NCI-H187 (cell line): Measurements from ENCODE around the gene C2CD4B.

Experiments
- DNase-seq, 2 experiments: peaks; one replicate each; lab custom pipeline; 2025; lab: John Stamatoyannopoulos, UW

Gene C2CD4B

GRCh38 chr15:62147551-62147950, 17.5 kb downstream of the C2CD4B start:
- no peak for DNase-seq

DNA sequence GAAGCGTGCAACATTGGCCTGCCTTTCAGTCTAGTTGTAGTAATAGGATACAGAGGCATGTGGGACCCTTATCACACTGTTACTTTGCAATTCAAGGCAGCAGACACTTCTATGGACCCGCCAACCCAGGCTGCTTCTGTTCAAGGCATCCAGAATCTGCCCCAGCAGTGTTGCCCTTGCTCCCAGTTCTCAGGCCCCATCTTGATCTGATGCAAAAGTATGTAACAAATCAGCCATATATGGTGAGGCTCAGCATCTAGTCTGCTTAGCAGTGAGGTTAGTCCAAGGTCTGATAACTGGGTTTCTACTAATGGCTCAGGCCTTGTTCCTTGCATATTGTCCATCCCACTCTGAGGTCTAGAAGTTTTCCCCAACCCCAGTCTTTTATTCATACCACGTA, 17.9 kb downstream of the C2CD4B start:
- no peak for DNase-seq

DNA sequence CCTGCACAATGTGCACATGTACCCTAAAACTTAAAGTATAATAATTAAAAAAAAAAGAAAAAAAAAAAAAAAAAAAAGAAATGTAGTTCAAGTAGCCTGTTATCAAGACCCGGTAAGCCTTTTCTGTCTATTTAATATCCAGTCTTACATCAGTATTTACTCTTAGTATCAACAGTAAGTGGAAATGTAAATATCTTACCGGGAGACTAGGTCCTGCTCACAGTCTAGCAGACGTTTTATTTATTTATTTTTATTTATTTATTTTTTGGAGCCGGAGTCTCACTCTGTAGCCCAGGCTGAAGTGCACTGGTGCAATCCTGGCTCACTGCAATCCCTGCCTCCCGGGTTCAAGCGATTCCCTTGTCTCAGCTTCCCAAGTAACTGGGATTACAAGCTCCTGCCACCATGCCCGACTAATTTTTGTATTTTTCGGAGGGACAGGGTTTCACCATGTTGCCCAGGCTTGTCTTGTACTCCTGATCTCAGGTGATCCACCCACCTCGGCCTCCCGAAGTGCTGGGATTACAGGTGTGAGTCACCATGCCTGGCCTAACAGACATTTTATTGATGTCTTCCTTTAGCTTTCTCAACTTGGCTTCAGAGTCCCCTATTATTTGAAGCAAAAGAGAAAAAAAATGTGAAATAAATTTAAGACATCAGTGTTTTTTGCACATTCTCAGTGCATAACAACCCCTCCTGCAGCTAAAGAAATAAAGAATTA, 19.9 kb downstream of the C2CD4B start:
- no peak for DNase-seq

DNA sequence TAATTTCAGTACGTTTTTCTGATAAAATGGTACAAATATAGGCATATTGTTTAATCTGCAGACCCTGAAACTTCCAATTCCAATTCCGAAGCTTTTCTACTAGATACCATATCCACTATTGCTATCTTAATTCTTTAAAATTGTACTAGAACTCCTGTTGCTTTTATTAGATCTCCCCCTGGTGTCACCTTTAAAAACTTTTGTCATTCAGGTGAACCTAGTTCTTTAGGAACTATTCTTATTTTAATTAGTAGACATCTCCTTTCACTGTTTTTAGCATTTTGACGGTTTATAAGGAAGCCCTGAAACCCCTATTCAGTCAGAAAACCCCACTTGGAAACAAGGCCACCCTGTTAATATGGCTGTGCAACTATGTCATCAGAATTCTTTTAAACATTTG, 22.3 kb downstream of the C2CD4B start:
- DNase-seq, result no peak

DNA sequence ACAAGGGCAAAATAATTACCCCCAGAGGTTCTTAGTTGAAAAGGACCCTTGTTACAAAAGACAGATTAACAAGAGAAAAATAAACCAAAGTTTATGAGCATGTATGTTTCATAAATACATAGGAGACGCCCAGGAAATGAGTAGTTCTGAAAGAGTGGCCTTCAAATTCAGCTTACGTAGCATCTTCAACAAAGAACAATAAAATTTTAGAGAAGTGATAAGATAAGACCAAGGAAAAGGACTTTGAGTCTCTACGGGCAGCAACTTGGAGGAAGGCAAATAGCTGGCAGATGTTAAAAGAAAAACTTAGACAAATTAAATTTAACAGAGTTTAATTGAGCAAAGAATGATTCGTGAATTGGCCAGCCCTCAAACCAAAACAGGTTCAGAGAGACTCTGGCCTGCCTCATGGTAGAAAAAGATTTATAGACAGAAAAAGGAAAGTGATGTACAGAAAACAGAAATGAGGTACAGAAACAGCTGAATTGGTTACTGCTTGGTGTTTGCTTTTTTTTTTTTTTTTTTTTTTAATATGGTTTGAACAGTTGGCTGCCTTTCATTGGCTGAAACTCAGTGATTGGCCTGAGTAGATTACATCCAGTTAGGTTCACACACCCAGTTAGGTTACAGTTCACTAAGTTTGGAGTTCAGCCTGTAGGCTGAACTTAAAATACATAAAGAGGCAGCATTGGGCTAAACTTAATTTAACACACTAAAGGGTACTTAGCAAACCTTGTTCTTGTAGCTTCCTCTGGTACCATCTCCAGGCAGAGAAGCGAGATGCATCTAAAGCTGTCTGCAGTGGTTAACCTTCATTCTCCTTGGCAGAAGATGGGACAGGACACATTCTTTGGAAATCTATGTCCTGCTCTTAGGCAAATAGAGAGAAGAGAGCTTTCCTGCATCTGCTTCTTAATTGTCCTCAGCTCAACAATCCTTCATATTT, 23.2 kb downstream of the C2CD4B start:
- DNase-seq, result no peak

GRCh38 chr15:62141200-62141599, 23.9 kb downstream of the C2CD4B start:
- no peak for DNase-seq

- DNase-seq, result no peak
Observed at GRCh38 chr15:62138124-62138523, 27.0 kb downstream of the C2CD4B start.

GRCh38 chr15:62136911-62137865, 27.9 kb downstream of the C2CD4B start:
- DNase-seq, result no peak

DNA sequence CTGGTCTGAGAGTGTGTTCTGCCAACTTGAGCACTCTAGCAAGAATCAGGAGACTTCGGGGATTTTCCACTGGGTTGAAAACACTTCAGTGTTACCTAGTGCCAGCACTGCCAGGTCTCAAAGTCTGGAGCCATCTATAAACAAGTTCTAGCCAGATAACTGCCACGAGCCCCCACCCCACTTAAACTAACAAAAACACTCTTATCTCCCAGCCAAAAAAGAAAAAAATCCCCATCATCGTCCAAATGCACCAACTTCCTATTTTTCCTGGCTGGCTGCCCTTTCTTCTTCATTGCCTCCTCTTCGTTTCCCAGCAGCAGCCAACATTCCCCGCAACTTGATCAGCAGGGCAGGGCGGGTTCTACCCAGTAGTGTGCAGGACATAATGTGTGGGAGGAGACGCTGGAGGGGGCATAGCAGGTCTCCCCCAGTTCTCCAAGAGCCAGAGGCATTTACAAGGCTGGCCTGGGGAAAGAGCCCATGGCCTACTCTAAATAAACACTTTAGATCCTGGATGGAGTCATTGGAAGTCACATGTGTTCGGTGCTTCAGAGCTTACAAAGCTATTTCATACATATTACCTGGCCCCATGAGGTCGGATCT, 29.5 kb downstream of the C2CD4B start:
- no peak for DNase-seq

- no peak for DNase-seq
Observed at GRCh38 chr15:62133141-62133540, 31.9 kb downstream of the C2CD4B start.

GRCh38 chr15:62128916-62129315, 36.2 kb downstream of the C2CD4B start:
- DNase-seq, result no peak

DNA sequence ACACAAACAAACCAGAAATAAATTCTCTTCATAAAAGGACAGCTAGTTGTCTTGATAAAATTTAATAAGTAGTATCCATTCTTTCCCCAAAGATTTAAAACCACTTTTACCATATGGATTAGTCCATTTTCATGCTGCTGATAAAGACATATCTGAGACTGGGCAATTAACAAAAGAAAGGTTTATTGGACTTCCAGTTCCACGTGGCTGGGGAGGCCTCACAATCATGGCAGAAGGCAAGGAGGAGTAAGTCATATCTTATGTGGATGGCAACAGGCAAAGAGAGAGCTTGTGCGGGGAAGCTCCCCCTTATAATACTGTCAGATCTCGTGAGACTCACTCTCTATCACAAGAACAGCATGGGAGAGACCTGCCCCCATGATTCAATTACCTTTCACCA, 38.7 kb downstream of the C2CD4B start:
- DNase-seq, result no peak

- peak; percentile 14 to 46 for DNase-seq
Observed at GRCh38 chr15:62125773-62126172, 39.3 kb downstream of the C2CD4B start.

DNA sequence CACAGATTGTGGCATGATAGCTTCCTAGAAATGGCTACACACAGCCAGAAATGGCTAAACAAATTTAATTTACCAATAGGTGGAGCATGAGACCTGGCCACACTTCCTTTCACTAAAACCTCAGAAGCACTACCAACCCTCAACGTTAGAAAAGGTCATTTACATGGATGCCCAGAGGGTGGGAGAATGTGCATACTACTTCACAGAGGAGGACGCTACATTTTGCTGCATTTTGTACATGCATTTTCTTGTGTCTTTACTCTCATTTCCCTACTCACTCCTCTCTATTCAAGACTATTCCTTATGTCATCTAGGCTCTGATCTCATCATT, 40.1 kb downstream of the C2CD4B start:
- DNase-seq, result no peak

- DNase-seq, result no peak
Observed at GRCh38 chr15:62124176-62124972, 40.7 kb downstream of the C2CD4B start.

DNA sequence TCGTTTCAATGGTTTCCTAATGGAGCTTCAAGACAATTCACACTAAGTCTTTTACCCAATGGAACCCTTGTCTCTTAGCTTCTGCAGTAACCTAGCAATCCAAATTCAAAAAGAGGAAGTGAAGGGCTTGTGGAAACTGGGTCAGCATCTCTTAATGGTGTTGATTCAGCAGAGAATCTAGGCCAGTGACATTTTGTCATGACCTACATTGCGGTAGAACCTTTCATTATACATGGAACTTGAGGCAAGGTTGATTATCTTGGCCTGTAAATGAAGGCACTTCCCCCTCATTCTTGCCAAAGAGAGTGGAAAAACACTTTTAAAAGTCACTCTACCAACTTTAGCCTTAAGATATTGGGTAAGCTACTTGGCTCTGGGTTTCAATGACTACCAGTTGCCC, 42.8 kb downstream of the C2CD4B start:
- DNase-seq, result no peak

GRCh38 chr15:62121273-62122015, 43.6 kb downstream of the C2CD4B start:
- DNase-seq, result no peak

GRCh38 chr15:62120776-62121175, 44.3 kb downstream of the C2CD4B start:
- no peak for DNase-seq

DNA sequence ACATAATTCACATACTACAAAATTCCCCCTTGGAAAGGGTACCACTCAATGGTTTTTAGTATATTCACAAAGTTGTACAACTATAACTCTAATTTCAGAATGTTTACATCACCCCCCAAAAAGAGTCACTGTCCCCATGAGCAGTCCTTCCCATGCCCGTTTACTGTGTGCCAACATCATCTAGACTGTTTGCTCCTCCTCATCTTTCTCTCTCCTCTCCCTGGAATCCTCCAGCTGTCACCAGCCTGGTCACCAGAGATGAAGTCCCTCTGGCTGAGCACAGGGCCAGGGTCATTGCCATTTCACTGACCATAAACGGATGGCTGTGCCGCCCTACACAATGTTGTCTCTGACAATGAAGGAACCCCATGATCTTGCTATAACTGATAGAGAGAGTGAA, 45.2 kb downstream of the C2CD4B start:
- DNase-seq, result no peak

- no peak for DNase-seq
Observed at GRCh38 chr15:62119227-62119864, 45.7 kb downstream of the C2CD4B start.
